GM19395 (cell line): ENCODE data around the gene POLA1.

Experiments used
- ATAC-seq: cut with Tn5 transposase; IDR thresholded peaks from one replicate; pipeline ENCODE4 v1.9.1; 2021; ENCODE audit warnings: mild to moderate bottlenecking, moderate library complexity; ENCODE audit not compliant: unreplicated experiment

POLA1 gene

DNA sequence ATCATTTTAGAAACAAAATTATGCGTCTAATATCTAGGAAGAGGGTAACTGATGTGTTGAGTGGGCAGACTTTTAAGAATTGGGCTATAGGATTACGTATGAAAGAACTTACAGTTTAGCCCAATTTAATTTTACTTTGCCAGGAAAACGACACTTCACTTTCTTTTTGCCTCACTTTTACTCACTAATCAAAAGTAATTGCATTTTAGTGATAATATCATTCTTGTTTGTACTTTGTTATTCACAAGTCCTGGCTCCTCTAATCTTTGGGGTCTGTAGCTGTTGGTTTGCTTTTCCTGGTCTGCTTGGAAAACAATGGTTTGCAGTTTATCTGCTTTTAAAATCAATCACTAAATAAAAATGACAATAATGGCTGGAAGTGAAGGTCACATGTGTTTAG is 325.0 kb downstream of the POLA1 start:
- no peak for ATAC-seq

DNA sequence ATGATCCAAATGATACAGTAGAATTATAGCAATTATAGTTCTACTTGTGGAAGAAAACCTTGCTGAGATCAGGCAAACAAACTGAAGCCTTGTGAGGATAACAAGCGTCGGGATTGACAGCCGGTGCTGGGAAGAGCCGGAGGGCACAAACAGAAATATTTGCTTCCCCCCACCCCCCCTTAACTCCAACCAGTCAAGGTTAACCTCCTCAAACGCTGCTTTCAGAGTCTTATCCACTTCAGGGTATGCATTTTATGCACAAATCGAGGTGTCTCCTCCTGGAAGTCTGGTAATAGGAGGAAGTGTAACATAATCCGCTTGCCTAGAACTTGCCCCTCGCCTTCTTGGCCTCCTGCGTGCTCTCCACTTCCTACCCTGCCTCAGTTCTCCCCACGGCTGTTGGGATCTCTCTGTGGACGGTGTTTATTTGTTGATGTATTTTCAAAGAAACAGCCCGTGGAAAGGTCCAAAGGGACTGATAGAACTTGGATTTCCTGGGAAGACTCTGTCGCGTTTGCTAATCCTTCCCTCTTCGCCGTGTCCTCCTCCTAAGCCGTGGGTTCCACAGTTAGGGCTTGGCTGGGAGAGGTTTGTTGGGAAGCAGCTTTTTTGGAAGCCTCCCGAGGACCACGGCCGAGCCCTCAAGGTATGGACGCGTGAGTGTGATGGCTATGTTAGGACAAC is 326.1 kb downstream of the POLA1 start:
- ATAC-seq: no peak

DNA sequence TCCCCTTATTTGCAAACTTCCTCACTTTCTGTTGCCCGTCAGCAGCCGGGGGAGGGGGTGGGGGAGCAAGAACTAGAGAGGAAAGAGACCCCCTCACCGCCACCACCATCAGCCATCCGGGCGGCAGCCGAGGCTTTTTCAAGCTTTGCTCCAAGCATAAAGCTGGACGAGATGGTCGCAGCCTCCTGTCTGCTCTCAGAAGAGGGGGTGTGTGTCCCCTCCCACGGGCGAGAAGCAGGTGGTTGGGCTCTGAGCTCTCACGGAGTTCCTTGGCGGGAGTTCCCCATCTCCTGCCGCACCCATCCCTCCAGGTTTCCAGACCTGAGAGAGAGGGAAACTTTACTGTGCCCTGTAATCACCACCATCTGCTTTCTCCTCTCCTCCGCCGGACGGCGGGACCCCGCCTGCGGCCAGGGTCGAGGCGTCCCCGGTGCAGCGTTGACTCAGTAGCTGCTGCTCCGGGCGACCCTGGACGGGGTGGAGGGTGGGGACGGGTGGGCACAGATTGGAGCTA is 326.7 kb downstream of the POLA1 start:
- ATAC-seq: peak; percentile 28

DNA sequence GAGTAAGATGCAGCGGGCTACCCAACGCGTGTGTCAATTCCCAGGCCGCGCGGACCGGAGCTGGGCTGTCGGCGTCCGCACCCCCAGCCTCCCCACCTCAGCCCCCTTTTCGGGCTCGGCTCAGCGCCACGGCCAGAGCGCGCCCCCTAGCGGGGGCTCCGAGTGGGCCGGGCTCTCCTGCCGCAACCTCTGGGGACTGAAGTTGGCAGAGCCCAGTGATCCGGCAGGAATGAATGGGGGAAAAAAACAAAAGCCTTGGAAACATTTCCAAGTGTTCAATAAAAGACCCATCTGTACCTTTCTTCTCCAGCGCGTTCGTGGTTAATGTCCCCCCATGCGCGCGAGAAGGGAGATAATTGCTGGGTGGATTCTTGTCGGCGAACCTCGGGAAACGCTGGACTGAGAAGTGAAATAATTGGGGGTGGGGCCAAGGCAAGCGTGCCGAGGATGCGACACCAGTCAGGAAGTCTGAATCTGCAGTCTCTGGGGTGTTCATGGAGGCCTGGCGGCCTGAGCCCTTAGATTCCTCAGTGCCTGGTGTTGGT is 327.3 kb downstream of the POLA1 start:
- peak; percentile 62 for ATAC-seq

DNA sequence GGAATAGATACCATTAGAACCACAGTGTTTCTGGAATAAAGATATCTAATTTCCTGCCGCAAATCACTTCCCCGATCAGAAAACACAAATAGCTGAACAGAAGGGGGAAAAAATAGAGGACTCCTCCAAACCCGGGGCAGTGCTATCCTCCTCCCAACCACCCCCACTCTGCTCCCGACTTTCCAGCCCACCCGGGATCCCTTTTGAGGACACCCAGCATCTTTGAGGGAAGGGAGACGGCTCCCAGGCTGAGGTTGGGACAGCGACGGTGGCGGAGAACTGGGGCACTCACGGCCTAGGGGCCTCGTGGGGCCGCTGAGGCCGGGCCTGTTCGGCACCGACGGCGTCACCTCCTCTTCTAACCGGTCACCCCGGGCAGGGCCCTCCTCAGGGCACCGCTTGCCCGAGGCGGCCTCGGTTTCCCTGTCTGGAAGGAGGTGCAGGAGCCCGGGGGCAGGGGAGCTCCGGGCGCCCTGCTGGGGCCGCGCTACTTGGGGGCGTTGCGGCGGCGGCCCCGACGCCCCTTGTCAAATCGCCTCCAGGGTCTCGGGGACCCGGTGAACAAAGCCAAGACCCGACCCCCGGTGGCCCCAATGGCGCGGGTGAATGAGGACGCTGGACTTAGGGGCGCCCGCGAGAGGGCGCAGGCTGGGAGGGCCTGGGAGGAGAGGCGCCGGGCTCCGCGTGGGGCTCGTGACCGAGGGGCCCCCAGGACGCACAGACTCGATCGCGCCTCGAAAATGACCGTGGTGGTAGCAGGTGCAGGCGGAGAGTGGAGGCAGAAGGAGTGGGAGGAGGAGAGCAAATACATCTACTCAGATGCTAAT is 329.0 kb downstream of the POLA1 start:
- no peak for ATAC-seq

DNA sequence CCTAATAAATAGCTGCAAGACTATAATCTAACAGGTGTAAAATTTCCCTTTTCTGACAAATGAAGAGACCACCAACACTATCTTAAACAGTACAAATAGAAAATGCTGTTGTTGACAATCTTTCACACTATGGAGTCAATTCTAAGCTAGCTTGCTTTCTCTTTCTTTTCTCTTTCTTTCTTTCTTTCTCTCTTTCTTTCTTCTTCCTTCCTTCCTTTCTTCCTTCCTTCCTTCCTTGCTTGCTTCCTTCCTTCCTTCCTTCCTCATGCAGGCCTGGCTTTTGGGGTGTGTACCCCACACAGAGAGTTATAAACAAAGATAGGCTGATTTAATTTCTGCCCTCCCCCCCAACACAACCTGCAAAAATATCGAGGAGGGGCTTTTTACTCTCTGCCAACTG is 330.2 kb downstream of the POLA1 start:
- no peak for ATAC-seq

DNA sequence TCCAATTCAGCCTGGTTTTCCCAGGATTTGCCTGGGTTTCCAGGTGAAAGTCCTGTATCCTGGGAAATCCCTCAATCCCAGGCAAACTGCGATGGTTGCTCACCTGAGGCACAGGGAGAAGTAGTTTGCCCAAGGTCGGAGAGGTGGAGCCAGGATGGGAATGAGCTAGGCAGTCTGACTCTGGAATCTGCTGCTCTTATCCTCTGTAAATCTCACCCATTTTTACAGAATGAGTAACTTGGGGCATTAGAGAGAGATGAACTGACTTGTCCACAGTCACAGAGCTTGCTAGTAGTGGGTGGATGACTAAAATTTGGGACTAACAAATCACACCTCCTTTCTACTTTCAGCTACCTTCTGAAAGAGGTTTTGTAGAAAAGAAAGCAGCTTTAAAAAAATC is 331.9 kb downstream of the POLA1 start:
- no peak for ATAC-seq

DNA sequence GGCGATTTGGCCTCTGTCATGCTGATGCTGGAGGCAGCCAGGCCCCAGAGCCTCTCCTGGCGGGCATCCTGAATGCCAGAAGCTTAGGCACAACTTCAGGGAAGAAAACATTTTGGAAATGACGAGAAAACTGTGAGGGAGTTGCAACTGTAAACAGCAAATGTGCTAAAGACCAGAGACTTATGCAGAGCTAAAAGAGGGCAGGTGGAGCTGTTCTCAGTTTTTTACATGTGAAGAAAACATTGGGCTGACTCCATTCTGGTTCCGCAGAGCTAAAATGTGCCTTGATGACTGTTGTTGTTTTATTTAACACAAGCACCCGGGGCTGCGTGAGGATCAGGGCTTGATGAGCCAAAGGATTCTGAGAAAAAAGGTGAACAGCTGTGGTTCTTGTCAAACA is 332.9 kb downstream of the POLA1 start:
- ATAC-seq: no peak

- no peak for ATAC-seq
Measured at GRCh38 chrX:25028726-25029125, 335.0 kb downstream of the POLA1 start.

DNA sequence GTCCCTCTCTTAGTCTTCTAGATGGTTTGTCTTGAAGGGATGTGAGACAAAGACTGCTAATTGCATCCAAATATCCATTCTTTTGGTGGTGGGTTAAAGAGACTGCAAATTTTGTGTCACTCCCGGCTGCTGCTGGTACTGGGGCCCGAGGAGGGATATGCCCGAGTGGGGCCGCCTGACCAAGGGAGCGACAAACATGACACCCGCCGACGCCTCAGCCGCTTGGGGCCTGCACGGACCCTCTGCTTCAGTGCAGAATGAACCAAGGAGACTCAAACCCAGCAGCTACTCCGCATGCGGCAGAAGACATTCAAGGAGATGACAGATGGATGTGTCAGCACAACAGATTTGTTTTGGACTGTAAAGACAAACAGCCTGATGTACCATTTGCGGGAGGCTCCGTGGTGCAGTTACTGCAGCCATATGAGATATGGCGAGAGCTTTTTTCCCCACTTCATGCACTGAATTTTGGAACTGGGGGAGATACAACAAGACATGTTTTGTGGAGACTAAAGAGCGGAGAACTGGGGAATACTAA is 335.6 kb downstream of the POLA1 start:
- no peak for ATAC-seq

DNA sequence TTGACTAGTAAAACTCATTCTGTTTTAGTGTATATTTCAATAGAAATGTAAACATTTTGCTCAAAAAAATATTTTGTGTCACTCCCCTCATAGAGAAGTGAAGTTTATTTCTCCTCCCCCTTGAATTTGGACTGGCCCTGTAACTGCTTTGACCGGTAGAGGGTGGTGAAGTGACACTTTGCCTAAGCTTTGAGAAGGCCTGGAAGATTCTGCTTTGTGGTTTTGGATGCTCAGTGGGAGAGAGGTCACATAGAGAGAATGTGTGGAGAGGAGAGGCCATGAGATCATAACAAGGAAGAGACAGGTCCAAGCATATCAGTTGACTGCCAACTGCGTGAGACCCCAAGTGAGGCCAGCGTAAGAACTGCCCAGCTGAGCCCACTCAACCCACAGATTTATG is 341.2 kb downstream of the POLA1 start:
- no peak for ATAC-seq

DNA sequence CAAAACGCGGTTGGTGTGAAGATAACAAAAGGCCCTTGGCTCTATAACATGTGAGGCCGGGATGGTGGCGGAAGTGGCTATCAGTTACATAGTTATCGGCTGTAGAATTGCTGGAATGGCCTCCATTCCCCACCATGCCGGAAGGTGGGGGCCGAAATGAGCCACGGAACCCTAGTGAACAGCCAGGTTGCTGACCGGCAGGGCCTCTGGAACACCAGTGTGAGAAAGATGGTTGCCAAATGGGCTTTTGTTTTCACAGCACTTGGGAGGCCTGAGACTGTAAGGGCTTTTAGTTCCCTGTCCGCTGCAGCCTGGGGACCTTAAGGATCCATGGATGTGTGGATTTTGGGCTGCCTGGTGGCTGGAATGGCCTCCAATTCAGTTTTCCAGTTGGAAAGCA is 345.3 kb downstream of the POLA1 start:
- no peak for ATAC-seq

- ATAC-seq: no peak
Measured at GRCh38 chrX:25043192-25043591, 349.5 kb downstream of the POLA1 start.
